A549 (cell line): ENCODE data around the gene RNPS1. TPM values are rescaled to one million over a fixed set of nuclear protein-coding genes. Genes with fewer than 3 reads are reported as not detected.

Experiments used
- ATOH8 ChIP-seq: fragments of 250-450 bp; sonication (Bioruptor Pico); IDR thresholded peaks from 2 replicates; pipeline ENCODE4 v1.5.0; 2020; ENCODE audit warnings: low read depth, mild to moderate bottlenecking, moderate library complexity
- BHLHE40 ChIP-seq: IDR thresholded peaks from 2 replicates; pipeline ENCODE4 v1.6.1; 2012; ENCODE audit warnings: low read depth, low read length, inconsistent platforms
- CBX8 ChIP-seq: fragments of 200-600 bp; sonication (generic); IDR thresholded peaks from 2 replicates; pipeline ENCODE4 v1.6.1; 2016
- CHD2 ChIP-seq: fragments of 150-350 bp; IDR thresholded peaks from 2 replicates; pipeline ENCODE4 v1.6.1; 2014; ENCODE audit warnings: low read length; ENCODE audit not compliant: partially characterized antibody
- CHD4 ChIP-seq: fragments of 200-600 bp; sonication (generic); IDR thresholded peaks from 2 replicates; pipeline ENCODE4 v1.6.1; 2016; ENCODE audit warnings: antibody characterized with exemption, mild to moderate bottlenecking, borderline replicate concordance
- ELK1 ChIP-seq: fragments of 150-350 bp; IDR thresholded peaks from 2 replicates; pipeline ENCODE4 v1.6.1; 2014; ENCODE audit warnings: low read depth, mild to moderate bottlenecking, low read length
- GATA3 ChIP-seq: IDR thresholded peaks from 2 replicates; pipeline ENCODE4 v1.6.1; 2012; ENCODE audit warnings: borderline replicate concordance
- HEYL ChIP-seq: fragments of 250-450 bp; sonication (Bioruptor Pico); IDR thresholded peaks from 2 replicates; pipeline ENCODE4 v1.8.0; 2021; ENCODE audit warnings: mild to moderate bottlenecking, moderate library complexity
- HOXA7 ChIP-seq: fragments of 250-450 bp; sonication (Bioruptor Pico); IDR thresholded peaks from 2 replicates; pipeline ENCODE4 v1.5.0; 2020; ENCODE audit warnings: mild to moderate bottlenecking, moderate library complexity
- JUNB ChIP-seq: fragments of >200 bp; sonication (Bioruptor Twin); formaldehyde crosslinking; IDR thresholded peaks from 2 replicates; pipeline ENCODE4 v1.6.1; 2016
- KDM5A ChIP-seq: fragments of 200-600 bp; sonication (generic); IDR thresholded peaks from 2 replicates; pipeline ENCODE4 v1.6.1; 2016; ENCODE audit warnings: antibody characterized with exemption, mild to moderate bottlenecking
- MAX ChIP-seq: IDR thresholded peaks from 2 replicates; pipeline ENCODE4 v1.6.1; 2012
- MYC ChIP-seq: IDR thresholded peaks from 2 replicates; pipeline ENCODE4 v1.6.1; 2012; ENCODE audit warnings: mild to moderate bottlenecking, inconsistent platforms, low read length, improper control_type of control experiment, borderline replicate concordance
- NPAS2 ChIP-seq: fragments of 250-450 bp; sonication (Bioruptor Pico); IDR thresholded peaks from 2 replicates; pipeline ENCODE4 v1.8.0; 2022; ENCODE audit warnings: mild to moderate bottlenecking, moderate library complexity, borderline replicate concordance
- POLR2AphosphoS2 ChIP-seq: conservative IDR thresholded peaks from 2 replicates; pipeline ENCODE4 v1.6.1; 2012; ENCODE audit warnings: low read length, improper control_type of control experiment, inconsistent platforms
- RAD21 ChIP-seq, 2 experiments: fragments of >200 bp in 1 of 2; sonication (Bioruptor Twin) in 1 of 2; formaldehyde crosslinking in 1 of 2; IDR thresholded peaks in 1 of 2; conservative IDR thresholded peaks in 1 of 2; 2 replicates in 1 of 2; 3 replicates in 1 of 2; pipeline ENCODE4 v1.6.1; 2012 to 2018; ENCODE audit warnings: inconsistent platforms in 1 of 2
- RFX5 ChIP-seq: fragments of 450-650 bp; IDR thresholded peaks from 2 replicates; pipeline ENCODE4 v1.7.1; 2014; ENCODE audit warnings: antibody characterized with exemption, mild to moderate bottlenecking, moderate library complexity
- RNF2 ChIP-seq: fragments of 200-600 bp; sonication (generic); IDR thresholded peaks from 2 replicates; pipeline ENCODE4 v1.6.1; 2016; ENCODE audit warnings: low read depth, mild to moderate bottlenecking, antibody characterized with exemption, moderate library complexity, borderline replicate concordance
- SMC3 ChIP-seq: fragments of >200 bp; sonication (Bioruptor Twin); formaldehyde crosslinking; IDR thresholded peaks from 3 replicates; pipeline ENCODE4 v1.6.1; 2018; ENCODE audit warnings: inconsistent platforms
- TFCP2L1 ChIP-seq: fragments of 250-450 bp; sonication (Bioruptor Pico); IDR thresholded peaks from 2 replicates; pipeline ENCODE4 v1.5.0; 2021; ENCODE audit warnings: mild to moderate bottlenecking
- ZFP36 ChIP-seq: fragments of 450-650 bp; IDR thresholded peaks from 2 replicates; pipeline ENCODE4 v1.6.1; 2014; ENCODE audit warnings: borderline replicate concordance; ENCODE audit not compliant: partially characterized antibody
- ZNF302 ChIP-seq: fragments of 250-450 bp; sonication (Bioruptor Pico); IDR thresholded peaks from 2 replicates; pipeline ENCODE4 v1.9.0; 2021; ENCODE audit warnings: inconsistent platforms, mild to moderate bottlenecking, moderate library complexity
- ZSCAN20 ChIP-seq: fragments of 250-450 bp; sonication (Bioruptor Pico); IDR thresholded peaks from 2 replicates; pipeline ENCODE4 v1.8.0; 2022; ENCODE audit warnings: mild to moderate bottlenecking, moderate library complexity
- polyA plus RNA-seq, 4 experiments: library from polyadenylated mRNA; depleted of rRNA in 3 of 4; stranded (reverse); fragments of >200 nt; fragmentation: RNase III in 1 of 4; extraction: RNeasy Plus Mini Kit Qiagen cat#74134 plus additional on column Dnase treatment in 1 of 4; gene quantifications; 2 replicates in 3 of 4; 3 replicates in 1 of 4; pipeline ENCODE4 v1.2.3, GENCODE V29; 2011 to 2017
- TF ChIP-seq, protein P1 (sequence below): IDR thresholded peaks from 2 replicates; pipeline ENCODE4 v1.6.1; 2012
- TF ChIP-seq, protein P2 (sequence below): IDR thresholded peaks from 2 replicates; pipeline ENCODE4 v1.6.1; 2012; ENCODE audit warnings: low read depth, borderline replicate concordance
- TF ChIP-seq, protein P3 (sequence below): fragments of >200 bp; sonication (Bioruptor Twin); formaldehyde crosslinking; IDR thresholded peaks from 3 replicates; pipeline ENCODE4 v1.6.1; 2016
- TF ChIP-seq, protein P4 (sequence below): fragments of >200 bp; sonication (Bioruptor Twin); formaldehyde crosslinking; IDR thresholded peaks from 2 replicates; pipeline ENCODE4 v1.6.1; 2016

RNPS1 gene
- polyA plus RNA-seq, 2 of the 4 experiments (the other 2 are of a cell fraction) = 183 to 200 TPM

GRCh38 chr16:2267913-2268666 is at the start of gene RNPS1 (continued):
- TF ChIP-seq, protein P1, sequence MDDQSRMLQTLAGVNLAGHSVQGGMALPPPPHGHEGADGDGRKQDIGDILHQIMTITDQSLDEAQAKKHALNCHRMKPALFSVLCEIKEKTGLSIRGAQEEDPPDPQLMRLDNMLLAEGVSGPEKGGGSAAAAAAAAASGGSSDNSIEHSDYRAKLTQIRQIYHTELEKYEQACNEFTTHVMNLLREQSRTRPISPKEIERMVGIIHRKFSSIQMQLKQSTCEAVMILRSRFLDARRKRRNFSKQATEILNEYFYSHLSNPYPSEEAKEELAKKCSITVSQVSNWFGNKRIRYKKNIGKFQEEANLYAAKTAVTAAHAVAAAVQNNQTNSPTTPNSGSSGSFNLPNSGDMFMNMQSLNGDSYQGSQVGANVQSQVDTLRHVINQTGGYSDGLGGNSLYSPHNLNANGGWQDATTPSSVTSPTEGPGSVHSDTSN = peak; percentile 45; the same call in 1 of the 2 replicates
- TF ChIP-seq BHLHE40 = no peak
- TF ChIP-seq ZNF302 (CRISPR knock-in tag) = no peak
- no peak for TF ChIP-seq HEYL (CRISPR knock-in tag)
- TF ChIP-seq, protein P2, sequence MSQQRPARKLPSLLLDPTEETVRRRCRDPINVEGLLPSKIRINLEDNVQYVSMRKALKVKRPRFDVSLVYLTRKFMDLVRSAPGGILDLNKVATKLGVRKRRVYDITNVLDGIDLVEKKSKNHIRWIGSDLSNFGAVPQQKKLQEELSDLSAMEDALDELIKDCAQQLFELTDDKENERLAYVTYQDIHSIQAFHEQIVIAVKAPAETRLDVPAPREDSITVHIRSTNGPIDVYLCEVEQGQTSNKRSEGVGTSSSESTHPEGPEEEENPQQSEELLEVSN = peak; percentile 91
- TF ChIP-seq HOXA7 (CRISPR knock-in tag) = no peak
- no peak for TF ChIP-seq CBX8
- TF ChIP-seq GATA3 = peak; percentile 46; the same call in 1 of the 2 replicates
- no peak for TF ChIP-seq RNF2
- TF ChIP-seq KDM5A = peak; percentile 24; the same call in 1 of the 2 replicates
- no peak for TF ChIP-seq SMC3
- TF ChIP-seq MAX = peak; percentile 99
- no peak for TF ChIP-seq POLR2AphosphoS2
- no peak for TF ChIP-seq ZSCAN20 (CRISPR knock-in tag)
- TF ChIP-seq MYC = peak; percentile 98
- no peak for TF ChIP-seq JUNB
- no peak for TF ChIP-seq RAD21 (conservative IDR thresholded peaks at IDR 0.05 in 1 of 2, IDR thresholded peaks at IDR 0.05 in 1 of 2)
- no peak for TF ChIP-seq CHD4
- no peak for TF ChIP-seq ATOH8 (CRISPR knock-in tag)
- 0 out of 2 replicates have a peak, but pooled peaks have one; percentile 59 for TF ChIP-seq TFCP2L1 (CRISPR knock-in tag)
- peak; percentile 72; the same call in 1 of the 2 replicates for TF ChIP-seq RFX5
- TF ChIP-seq ZFP36 = no peak
- TF ChIP-seq, protein P3, sequence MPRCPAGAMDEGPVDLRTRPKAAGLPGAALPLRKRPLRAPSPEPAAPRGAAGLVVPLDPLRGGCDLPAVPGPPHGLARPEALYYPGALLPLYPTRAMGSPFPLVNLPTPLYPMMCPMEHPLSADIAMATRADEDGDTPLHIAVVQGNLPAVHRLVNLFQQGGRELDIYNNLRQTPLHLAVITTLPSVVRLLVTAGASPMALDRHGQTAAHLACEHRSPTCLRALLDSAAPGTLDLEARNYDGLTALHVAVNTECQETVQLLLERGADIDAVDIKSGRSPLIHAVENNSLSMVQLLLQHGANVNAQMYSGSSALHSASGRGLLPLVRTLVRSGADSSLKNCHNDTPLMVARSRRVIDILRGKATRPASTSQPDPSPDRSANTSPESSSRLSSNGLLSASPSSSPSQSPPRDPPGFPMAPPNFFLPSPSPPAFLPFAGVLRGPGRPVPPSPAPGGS = peak; percentile 95
- no peak for TF ChIP-seq CHD2
- TF ChIP-seq, protein P4, sequence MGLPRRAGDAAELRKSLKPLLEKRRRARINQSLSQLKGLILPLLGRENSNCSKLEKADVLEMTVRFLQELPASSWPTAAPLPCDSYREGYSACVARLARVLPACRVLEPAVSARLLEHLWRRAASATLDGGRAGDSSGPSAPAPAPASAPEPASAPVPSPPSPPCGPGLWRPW = no peak
- TF ChIP-seq NPAS2 (CRISPR knock-in tag) = no peak
- TF ChIP-seq ELK1 = no peak
